GM18526 (cell line): ENCODE measurements around the gene PLS3.

Experiments used
- POLR2A ChIP-seq: IDR thresholded peaks from 3 replicates; pipeline ENCODE4 v1.6.1; 2011; ENCODE audit not compliant: insufficient read length; ENCODE audit errors: extremely low read depth

Gene PLS3

GRCh38 chrX:115560978-115561604, at the start of gene PLS3:
TSS of gene PLS3 (plus strand) at chrX:115561174. CDS start at chrX:115610251, 49,077 bp downstream.
- TF ChIP-seq POLR2A: no peak

- no peak for TF ChIP-seq POLR2A
These were observed 42.9 kb upstream of the PLS3 start for GRCh38 chrX:115518113-115518512.

GRCh38 chrX:115521741-115522140, 39.2 kb upstream of the PLS3 start:
- no peak for TF ChIP-seq POLR2A

GRCh38 chrX:115522952-115523351, 38.0 kb upstream of the PLS3 start:
- no peak for TF ChIP-seq POLR2A

GRCh38 chrX:115525486-115525885, 35.5 kb upstream of the PLS3 start:
- TF ChIP-seq POLR2A: no peak

GRCh38 chrX:115531818-115532403, 29.1 kb upstream of the PLS3 start:
- TF ChIP-seq POLR2A: no peak

- TF ChIP-seq POLR2A: no peak
These were observed 27.5 kb upstream of the PLS3 start for GRCh38 chrX:115533485-115533884.

- TF ChIP-seq POLR2A: no peak
These were observed 26.6 kb upstream of the PLS3 start for GRCh38 chrX:115534383-115534782.

- TF ChIP-seq POLR2A: no peak
These were observed 25.6 kb upstream of the PLS3 start for GRCh38 chrX:115535421-115535820.

GRCh38 chrX:115535844-115536243, 25.1 kb upstream of the PLS3 start:
- TF ChIP-seq POLR2A: no peak

- no peak for TF ChIP-seq POLR2A
These were observed 21.1 kb upstream of the PLS3 start for GRCh38 chrX:115539841-115540240.

GRCh38 chrX:115547448-115547847, 13.5 kb upstream of the PLS3 start:
- TF ChIP-seq POLR2A: no peak

GRCh38 chrX:115549008-115549407, 12.0 kb upstream of the PLS3 start:
- no peak for TF ChIP-seq POLR2A

- no peak for TF ChIP-seq POLR2A
These were observed 7.8 kb upstream of the PLS3 start for GRCh38 chrX:115553171-115553570.

GRCh38 chrX:115559672-115560071, 1.3 kb upstream of the PLS3 start:
- TF ChIP-seq POLR2A: no peak

- no peak for TF ChIP-seq POLR2A
These were observed 580 bp upstream of the PLS3 start for GRCh38 chrX:115560211-115560977.

- no peak for TF ChIP-seq POLR2A
These were observed 868 bp downstream of the PLS3 start for GRCh38 chrX:115561605-115562479.
